ENCODE measurements around the gene SDR42E1.

DNA sequence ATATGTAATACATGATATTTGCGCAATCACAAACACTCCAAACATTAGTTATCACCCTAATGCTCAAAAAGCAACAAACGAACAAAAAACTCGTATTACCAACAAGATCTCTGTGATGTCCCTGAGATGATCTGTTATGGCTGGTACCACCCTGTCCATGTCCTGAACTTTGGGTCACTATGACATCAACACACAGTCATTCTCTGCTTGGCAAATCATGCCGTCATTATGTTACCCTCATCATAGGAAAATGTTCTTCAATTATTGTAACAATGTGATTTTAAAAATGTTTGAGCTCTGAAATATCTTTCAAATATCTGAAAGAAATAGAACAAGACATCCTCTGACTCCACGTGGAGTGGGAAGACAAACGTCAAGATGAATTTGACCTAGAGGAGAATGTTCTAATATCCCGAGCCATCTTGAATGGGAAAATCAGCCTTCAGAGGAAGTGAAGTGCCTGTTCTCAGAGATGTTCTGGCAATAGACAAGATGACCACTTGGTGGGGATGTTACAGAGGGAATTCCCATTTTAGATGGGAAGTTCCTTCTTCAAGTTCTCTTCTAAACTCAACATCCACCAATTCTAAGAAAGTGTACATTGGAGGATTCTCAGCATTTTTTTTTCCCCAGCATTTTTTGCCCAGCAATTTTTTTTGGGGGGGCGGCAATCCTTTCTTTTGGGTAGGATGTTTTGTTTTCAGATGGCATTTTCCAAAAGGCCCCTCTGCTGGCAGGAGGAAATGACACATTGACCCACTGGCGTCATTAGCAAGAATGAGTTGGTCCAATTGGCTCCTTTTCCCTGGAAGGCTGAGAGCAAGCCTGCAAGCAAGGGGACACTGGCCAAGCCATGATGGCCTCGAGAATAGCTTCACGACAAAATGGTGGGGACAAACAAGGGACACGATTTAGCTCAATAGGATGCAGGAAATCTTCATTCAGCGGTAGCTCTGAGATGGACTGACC is 20.1 kb upstream of the SDR42E1 start:
- TF ChIP-seq, protein P1, sequence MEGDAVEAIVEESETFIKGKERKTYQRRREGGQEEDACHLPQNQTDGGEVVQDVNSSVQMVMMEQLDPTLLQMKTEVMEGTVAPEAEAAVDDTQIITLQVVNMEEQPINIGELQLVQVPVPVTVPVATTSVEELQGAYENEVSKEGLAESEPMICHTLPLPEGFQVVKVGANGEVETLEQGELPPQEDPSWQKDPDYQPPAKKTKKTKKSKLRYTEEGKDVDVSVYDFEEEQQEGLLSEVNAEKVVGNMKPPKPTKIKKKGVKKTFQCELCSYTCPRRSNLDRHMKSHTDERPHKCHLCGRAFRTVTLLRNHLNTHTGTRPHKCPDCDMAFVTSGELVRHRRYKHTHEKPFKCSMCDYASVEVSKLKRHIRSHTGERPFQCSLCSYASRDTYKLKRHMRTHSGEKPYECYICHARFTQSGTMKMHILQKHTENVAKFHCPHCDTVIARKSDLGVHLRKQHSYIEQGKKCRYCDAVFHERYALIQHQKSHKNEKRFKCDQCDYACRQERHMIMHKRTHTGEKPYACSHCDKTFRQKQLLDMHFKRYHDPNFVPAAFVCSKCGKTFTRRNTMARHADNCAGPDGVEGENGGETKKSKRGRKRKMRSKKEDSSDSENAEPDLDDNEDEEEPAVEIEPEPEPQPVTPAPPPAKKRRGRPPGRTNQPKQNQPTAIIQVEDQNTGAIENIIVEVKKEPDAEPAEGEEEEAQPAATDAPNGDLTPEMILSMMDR (IDR thresholded peaks at IDR 0.05): peak; percentile 37; the same call in 1 of the 2 replicates
- TF ChIP-seq, protein P2, sequence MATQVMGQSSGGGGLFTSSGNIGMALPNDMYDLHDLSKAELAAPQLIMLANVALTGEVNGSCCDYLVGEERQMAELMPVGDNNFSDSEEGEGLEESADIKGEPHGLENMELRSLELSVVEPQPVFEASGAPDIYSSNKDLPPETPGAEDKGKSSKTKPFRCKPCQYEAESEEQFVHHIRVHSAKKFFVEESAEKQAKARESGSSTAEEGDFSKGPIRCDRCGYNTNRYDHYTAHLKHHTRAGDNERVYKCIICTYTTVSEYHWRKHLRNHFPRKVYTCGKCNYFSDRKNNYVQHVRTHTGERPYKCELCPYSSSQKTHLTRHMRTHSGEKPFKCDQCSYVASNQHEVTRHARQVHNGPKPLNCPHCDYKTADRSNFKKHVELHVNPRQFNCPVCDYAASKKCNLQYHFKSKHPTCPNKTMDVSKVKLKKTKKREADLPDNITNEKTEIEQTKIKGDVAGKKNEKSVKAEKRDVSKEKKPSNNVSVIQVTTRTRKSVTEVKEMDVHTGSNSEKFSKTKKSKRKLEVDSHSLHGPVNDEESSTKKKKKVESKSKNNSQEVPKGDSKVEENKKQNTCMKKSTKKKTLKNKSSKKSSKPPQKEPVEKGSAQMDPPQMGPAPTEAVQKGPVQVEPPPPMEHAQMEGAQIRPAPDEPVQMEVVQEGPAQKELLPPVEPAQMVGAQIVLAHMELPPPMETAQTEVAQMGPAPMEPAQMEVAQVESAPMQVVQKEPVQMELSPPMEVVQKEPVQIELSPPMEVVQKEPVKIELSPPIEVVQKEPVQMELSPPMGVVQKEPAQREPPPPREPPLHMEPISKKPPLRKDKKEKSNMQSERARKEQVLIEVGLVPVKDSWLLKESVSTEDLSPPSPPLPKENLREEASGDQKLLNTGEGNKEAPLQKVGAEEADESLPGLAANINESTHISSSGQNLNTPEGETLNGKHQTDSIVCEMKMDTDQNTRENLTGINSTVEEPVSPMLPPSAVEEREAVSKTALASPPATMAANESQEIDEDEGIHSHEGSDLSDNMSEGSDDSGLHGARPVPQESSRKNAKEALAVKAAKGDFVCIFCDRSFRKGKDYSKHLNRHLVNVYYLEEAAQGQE (IDR thresholded peaks at IDR 0.05; ENCODE audit: insufficient read depth in 1 of 2, low read depth in 2 of 2, low read length in 1 of 2): no peak
- TF ChIP-seq POLR2AphosphoS5 (IDR thresholded peaks at IDR 0.05; ENCODE audit: low read depth, low read length) (no peak), SIN3A (IDR thresholded peaks at IDR 0.05; ENCODE audit: borderline replicate concordance, insufficient read depth, low read depth, low read length) (no peak), TCF7L2 (IDR thresholded peaks at IDR 0.05; ENCODE audit: low read depth, low read length) (no peak)

Data from Panc1 (cell line).